NK-92 (cell line): ENCODE measurements around the gene SMAD3.

Experiments
- DNase-seq: peaks from one replicate; lab custom pipeline; 2025; ENCODE audit not compliant: unreplicated experiment; lab: John Stamatoyannopoulos, UW

The SMAD3 gene

DNA sequence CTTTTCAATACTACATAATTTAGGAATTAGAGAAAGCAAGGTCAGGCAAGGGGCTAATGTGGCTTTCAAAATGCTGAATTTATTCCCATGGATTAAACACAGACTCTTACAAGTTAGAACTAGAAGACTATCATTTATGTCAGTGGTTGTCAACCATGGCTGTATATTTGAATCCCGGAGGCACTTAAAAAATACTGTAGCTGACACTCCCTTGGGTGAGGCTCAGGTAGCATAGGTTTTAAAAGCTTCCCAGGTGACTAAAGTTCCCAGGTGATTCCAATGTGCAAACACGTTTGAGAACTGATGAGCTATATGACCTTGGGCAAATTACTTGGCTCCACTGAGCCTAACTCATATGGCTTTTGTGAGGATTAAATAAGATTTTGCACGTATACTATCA lies 159.5 kb downstream of the SMAD3 start:
- DNase-seq, result no peak

- no peak for DNase-seq
Observed at GRCh38 chr15:67225336-67225735, 159.9 kb downstream of the SMAD3 start.

DNA sequence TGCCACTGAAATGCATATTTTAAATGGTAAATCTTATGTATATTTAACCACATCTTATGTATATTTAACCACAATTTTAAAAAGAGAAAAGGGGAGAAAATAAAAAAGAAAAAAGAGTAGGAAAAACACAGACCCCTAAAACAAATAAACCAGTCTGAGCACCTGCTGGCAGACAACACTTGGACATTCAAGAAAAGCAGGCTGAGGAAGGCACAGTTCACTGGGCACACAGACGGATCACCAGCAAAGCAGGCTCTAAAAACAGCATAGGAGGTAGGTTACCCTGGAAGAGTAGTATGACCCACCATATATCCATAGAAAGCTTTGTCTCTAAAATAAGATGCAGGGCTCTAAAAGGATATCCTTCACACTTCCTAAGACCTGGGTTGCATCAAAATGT lies 162.0 kb downstream of the SMAD3 start:
- DNase-seq, result no peak

GRCh38 chr15:67227846-67228245 lies 162.4 kb downstream of the SMAD3 start:
- no peak for DNase-seq

GRCh38 chr15:67228286-67228685 lies 162.9 kb downstream of the SMAD3 start:
- DNase-seq, result no peak

- no peak for DNase-seq
Observed at GRCh38 chr15:67230504-67230903, 165.1 kb downstream of the SMAD3 start.

GRCh38 chr15:67232591-67232990 lies 167.2 kb downstream of the SMAD3 start:
- DNase-seq, result no peak

DNA sequence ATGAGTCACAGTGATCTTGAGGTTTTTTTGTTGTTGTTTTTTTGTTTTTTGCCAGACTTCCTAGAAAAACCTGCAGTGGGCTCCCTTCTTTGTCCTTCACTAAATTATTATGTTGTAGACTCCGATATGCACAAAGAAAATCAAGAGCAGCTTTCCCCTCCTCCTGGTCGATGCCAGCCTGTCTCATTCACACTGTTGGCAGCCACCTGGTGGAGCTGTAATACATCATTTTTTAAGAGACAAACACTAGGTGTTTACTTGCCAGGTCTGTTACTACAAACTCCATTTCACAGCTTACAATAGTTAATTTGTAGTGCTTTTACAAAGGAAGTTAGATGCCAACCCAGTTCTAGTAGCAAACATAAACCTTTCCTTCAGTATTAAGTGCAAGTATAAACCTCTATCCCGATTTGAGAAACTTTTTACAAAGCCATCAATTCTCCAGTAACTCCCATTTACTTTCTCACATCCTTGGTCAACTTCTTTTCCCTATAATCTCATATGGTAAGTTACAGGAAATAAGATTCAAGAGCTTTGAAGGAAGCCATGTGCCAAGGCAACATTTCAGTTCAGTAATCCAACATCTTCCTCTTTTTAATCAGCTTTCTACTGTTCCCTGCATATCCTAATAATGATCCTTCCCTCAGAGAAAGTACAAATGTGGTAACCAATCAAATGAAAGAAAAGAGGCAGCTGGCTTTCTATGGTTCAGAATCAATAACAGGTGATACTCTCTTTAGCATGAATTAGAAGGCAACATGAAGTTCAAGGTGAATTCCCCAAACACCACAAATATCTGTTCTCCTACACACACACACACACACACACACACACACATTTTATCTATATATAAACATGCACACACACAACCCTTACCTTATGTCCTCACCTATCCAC lies 175.1 kb downstream of the SMAD3 start:
- no peak for DNase-seq

DNA sequence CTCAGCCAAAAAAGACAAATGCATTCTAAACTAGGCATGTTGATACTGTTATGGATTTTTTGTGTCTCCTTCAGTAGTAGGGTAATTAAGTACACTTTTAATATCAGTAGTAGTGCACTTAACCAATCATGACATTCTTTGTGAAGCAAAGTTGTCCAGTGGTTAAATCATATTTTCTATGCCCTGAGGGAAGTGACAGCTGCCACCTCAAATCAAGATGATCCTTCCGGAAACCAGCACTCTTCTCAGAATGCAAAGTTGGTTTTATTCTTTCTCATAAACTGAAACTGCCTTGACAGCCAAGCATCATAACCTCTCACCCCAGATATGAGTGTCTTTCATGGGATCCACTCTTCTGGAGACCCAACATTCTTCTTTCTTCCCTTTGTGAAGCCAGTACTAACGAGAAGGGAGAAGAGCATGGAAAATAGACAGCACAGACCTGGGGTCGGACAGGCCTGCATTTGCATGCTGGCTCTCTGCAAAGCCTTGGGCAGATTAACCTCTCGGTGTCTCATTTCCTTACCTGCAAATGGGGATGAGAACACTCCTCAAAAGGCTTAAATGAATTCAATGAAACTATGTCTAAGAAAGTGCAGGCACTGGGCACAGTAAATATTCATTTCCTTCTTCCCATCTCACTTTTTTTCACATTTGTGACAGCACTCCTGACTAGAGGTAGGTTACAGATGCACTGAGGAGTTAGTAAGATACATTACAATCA lies 175.9 kb downstream of the SMAD3 start:
- no peak for DNase-seq

- no peak for DNase-seq
Observed at GRCh38 chr15:67242708-67243111, 177.3 kb downstream of the SMAD3 start.
